Adrenal gland (tissue), 12 donors: ENCODE data around the gene TRIM27. TPM values are rescaled to one million over a fixed set of nuclear protein-coding genes. Genes with fewer than 3 reads are reported as not detected.
A peak's percentile ranks its signal among the peaks of the same experiment; 100 is the strongest.
"Not testable (repeated sequence)": the region's sequence is repeated elsewhere in the genome, so short reads cannot be mapped to it uniquely, and the experiment has no call there.

Experiments used
- DNase-seq, 7 donors: peaks; one replicate each; pipeline ENCODE4 v3.0.0-alpha.2; 2019 to 2020
- H3K27ac ChIP-seq, 5 donors: fragments of 200-600 bp; sonication (generic) in 4 of 5; 1 replicate in 3 of 5; 2 replicates in 2 of 5; pipeline versions ENCODE4 v1.5.1 to v1.8.0; 2016 to 2020; ENCODE audit warnings: mild to moderate bottlenecking in 1 of 5
- H3K27me3 ChIP-seq: fragments of 200-600 bp; 2 replicates; pipeline ENCODE4 v1.8.0; 2021
- H3K36me3 ChIP-seq, 2 donors: fragments of 200-600 bp; replicated peaks in 1 of 2; 1 replicate in 1 of 2; 2 replicates in 1 of 2; pipeline versions ENCODE4 v1.5.1 to v1.8.0; 2018 to 2022
- H3K4me1 ChIP-seq, 2 donors: fragments of 200-600 bp; replicated peaks in 1 of 2; 1 replicate in 1 of 2; 2 replicates in 1 of 2; pipeline versions ENCODE4 v1.5.1 to v1.8.0; 2018 to 2021
- H3K4me3 ChIP-seq, 4 donors: fragments of 200-600 bp; sonication (generic) in 3 of 4; one replicate each; pipeline ENCODE4 v1.5.1; 2016 to 2018
- H3K9me3 ChIP-seq, 3 donors: fragments of 200-600 bp; sonication (generic) in 1 of 3; replicated peaks in 1 of 3; 1 replicate in 2 of 3; 2 replicates in 1 of 3; pipeline versions ENCODE4 v1.5.1 to v1.8.0; 2016 to 2021
- POLR2A ChIP-seq, 2 donors: fragments of 450-650 bp; IDR thresholded peaks; one replicate each; pipeline ENCODE4 v1.6.1; 2017; ENCODE audit warnings: antibody characterized with exemption in 2 of 2, mild to moderate bottlenecking in 2 of 2, moderate library complexity in 1 of 2
- whole genome bisulfite sequencing, 4 donors: extraction: QIAGEN DNeasy Blood & Tissue Kit in 2 of 4; methylation state at CpG; one replicate each; pipeline versions ENCODE4 v1.1.5 to v1.1.7; 2013 to 2017; 5-methylcytosine and 5-hydroxymethylcytosine counted together
- intact Hi-C, 2 donors: fragments of 100-400 bp; cut with DNase I; formaldehyde crosslinking; loops; one replicate each; pipeline versions ENCODE4 v1.14.1 to v1.15.0; 2022 to 2023
- polyA plus RNA-seq, 3 donors: library from polyadenylated mRNA; stranded (reverse); fragments of 200-250 nt in 2 of 3; fragments of 350-450 nt in 1 of 3; fragmentation: Illumina TruSeq in 1 of 3; extraction: RNeasy Lipid Tissue Mini Kit (QIAGEN cat#74804) in 1 of 3; gene quantifications; one replicate each; pipeline ENCODE4 v1.2.3, GENCODE V29; 2013 to 2014
- total RNA-seq, 9 donors: library from RNA; depleted of rRNA in 4 of 9; stranded (reverse); fragments of >200 nt in 4 of 9; fragments of 120-200 nt in 1 of 9; fragmentation: NEBNext Ultra II Directional in 1 of 9; extraction: Animal tissue kit (Norgen Biotek cat#: 25700) in 1 of 9; gene quantifications; one replicate each; pipeline versions ENCODE4 v1.1.0 to v1.2.4, GENCODE V29; 2013 to 2023
- TF ChIP-seq, protein P1 (sequence below), 6 experiments: fragments of 450-650 bp in 4 of 6; fragments of 200-600 bp in 2 of 6; sonication (generic) in 1 of 6; IDR thresholded peaks; 1 replicate in 5 of 6; 2 replicates in 1 of 6; pipeline versions ENCODE4 v1.5.1 to v1.8.0; 2016 to 2021; ENCODE audit warnings: antibody characterized with exemption in 6 of 6, mild to moderate bottlenecking in 2 of 6, moderate library complexity in 1 of 6
- donor health status: healthy with polysubstance abuse.
- donor health status: Bipolar disorder and iron deficiency.
- donor health status: DM: yes; HTN: yes; CAD: no.
- donor health status: DM: no; HTN: no; CAD: no.
- donor health status: DM: no; HTN: no; CAD: no.
- donor health status: DM: yes; HTN: yes; CAD: no.

The TRIM27 gene
- total and polyA plus RNA-seq, 12 donors: 38.3 to 72.2 (median 49.7) TPM

DNA sequence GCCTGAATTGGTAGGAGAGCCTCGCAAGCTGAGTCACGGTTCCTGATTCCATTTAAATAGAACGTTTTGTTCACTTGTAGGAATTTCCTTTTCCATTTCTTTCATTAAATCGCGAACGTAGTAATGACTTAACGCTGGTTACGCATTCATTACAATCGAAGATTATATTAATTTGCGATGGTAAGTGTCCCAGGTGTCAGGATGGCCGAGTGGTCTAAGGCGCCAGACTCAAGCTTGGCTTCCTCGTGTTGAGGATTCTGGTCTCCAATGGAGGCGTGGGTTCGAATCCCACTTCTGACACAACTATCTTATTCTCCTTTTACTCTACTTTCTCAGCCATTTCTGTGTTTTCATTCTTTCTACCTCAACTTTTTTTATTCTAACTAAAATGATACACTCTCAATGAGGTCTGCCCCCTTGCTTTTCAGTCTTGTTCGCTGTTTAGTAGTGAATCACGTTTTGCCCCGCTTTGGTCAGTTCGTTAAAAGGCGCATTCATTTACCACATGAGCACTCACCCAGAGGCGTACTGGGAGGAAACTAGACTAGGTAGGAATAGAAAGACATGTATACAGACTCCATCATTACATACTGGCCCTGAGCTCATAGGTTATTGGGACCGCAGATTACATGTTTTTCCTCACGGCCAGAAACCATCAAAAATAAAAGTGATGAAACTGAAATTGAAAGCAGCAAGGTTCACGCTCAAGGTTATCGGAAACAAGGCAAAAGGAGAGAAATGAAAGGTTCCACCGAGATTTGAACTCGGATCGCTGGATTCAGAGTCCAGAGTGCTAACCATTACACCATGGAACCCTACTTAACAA lies 17.3 kb upstream of the TRIM27 start:
- DNase-seq: peak; percentile 76 to 93 (median 79)
- TF ChIP-seq, protein P1, sequence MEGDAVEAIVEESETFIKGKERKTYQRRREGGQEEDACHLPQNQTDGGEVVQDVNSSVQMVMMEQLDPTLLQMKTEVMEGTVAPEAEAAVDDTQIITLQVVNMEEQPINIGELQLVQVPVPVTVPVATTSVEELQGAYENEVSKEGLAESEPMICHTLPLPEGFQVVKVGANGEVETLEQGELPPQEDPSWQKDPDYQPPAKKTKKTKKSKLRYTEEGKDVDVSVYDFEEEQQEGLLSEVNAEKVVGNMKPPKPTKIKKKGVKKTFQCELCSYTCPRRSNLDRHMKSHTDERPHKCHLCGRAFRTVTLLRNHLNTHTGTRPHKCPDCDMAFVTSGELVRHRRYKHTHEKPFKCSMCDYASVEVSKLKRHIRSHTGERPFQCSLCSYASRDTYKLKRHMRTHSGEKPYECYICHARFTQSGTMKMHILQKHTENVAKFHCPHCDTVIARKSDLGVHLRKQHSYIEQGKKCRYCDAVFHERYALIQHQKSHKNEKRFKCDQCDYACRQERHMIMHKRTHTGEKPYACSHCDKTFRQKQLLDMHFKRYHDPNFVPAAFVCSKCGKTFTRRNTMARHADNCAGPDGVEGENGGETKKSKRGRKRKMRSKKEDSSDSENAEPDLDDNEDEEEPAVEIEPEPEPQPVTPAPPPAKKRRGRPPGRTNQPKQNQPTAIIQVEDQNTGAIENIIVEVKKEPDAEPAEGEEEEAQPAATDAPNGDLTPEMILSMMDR (IDR thresholded peaks at IDR 0.05): no peak
- no peak for TF ChIP-seq POLR2A (IDR thresholded peaks at IDR 0.05)
- intact Hi-C loops: loop anchor here (5.0 kb wide), 1 partner anchor 41 kb away; no protein-coding TSS in a partner anchor
- no peaks in the 10 kb centered on the region for H3K36me3 ChIP-seq
- 0 to 1% (median 1%) methylated on average over 28 of the region's 28 CpGs for WGBS, 4 donors
- peaks cover 0 to 13% of the 10 kb centered on the region in 2 donors for H3K4me1 ChIP-seq
- H3K4me3 ChIP-seq: peak overlapping the region; percentile 21 to 64 (median 40)
- H3K9me3 ChIP-seq: no peaks in the 10 kb centered on the region
- peak overlapping the region; percentile 12 to 79 (median 69) for H3K27ac ChIP-seq
- no peaks in the 10 kb centered on the region for H3K27me3 ChIP-seq

DNA sequence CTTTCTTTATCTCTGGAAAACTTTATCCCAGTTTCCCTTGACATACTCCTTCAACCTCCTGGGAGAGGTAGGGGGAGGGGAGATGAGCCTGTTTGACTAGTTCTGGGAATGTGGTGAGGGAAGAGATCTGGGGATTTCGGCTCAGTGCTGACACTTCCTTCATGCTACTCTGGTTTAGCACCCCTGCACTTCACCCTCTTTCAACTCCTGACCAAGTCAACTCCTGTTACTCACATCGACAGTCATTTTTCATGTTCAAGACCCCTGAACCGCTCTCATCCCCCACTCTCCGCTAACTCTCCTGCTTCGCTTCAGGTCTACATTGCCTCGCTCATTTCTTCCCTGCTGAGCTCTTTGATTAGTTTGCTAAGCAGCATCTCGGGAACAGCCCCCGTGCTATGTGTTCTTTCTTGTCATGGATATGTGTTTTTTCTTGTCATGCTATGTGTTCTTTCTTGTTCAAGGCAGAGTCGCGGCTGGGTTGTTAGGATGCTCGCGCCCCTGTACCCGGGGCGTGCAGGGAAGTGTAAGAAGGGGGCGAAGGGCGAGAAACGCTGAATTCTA lies 16.6 kb upstream of the TRIM27 start:
- Histone ChIP-seq H3K4me3 (peak overlapping the region in 3 of 4 donors; percentile 23 to 64 (median 42)), H3K27ac (peak overlapping the region in 4 of 5 donors; percentile 12 to 79 (median 74)), H3K9me3 (no peaks in the 10 kb centered on the region), H3K4me1 (peaks cover 0 to 13% of the 10 kb centered on the region in 2 donors), H3K27me3 (no peaks in the 10 kb centered on the region), H3K36me3 (no peaks in the 10 kb centered on the region)
- TF ChIP-seq POLR2A (IDR thresholded peaks at IDR 0.05): no peak
- TF ChIP-seq, protein P1 (IDR thresholded peaks at IDR 0.05): no peak
- whole genome bisulfite sequencing, 4 donors: 1 to 2% (median 1%) methylated on average over 17 of the region's 17 CpGs
- intact Hi-C loops: loop anchor here (5.0 kb wide), 1 partner anchor 42 kb away; no protein-coding TSS in a partner anchor
- peak; percentile 27 to 60 (median 32) for DNase-seq

DNA sequence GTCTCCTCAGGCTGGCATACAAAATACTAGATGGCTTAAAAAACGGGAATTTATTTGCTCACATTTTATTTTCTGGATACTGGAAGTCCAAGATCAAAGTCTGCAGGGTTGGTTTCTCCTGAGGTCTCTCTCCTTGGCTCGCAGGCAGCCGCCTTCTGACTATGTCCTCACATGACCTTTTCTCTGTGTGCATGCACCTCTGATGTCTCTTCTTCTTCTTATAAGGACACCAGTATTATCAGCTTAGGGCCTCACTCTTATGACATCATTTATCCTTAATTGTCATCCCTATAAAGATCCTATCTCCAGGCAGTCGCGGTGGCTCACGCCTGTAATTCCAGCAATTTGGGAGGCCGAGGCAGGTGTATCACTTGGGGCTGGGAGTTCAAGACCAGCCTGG lies 9.3 kb upstream of the TRIM27 start:
- no peak for DNase-seq
- Histone ChIP-seq H3K36me3 (no peaks in the 10 kb centered on the region), H3K27ac (no peak overlapping the region), H3K9me3 (no peaks in the 10 kb centered on the region), H3K4me3 (no peak overlapping the region), H3K27me3 (no peaks in the 10 kb centered on the region), H3K4me1 (no peaks in the 10 kb centered on the region)
- intact Hi-C loops: no loop called here
- TF ChIP-seq POLR2A (IDR thresholded peaks at IDR 0.05): no peak
- TF ChIP-seq, protein P1 (IDR thresholded peaks at IDR 0.05): no peak
- WGBS, 4 donors: 79 to 85% (median 82%) methylated on average over 7 of the region's 7 CpGs

DNA sequence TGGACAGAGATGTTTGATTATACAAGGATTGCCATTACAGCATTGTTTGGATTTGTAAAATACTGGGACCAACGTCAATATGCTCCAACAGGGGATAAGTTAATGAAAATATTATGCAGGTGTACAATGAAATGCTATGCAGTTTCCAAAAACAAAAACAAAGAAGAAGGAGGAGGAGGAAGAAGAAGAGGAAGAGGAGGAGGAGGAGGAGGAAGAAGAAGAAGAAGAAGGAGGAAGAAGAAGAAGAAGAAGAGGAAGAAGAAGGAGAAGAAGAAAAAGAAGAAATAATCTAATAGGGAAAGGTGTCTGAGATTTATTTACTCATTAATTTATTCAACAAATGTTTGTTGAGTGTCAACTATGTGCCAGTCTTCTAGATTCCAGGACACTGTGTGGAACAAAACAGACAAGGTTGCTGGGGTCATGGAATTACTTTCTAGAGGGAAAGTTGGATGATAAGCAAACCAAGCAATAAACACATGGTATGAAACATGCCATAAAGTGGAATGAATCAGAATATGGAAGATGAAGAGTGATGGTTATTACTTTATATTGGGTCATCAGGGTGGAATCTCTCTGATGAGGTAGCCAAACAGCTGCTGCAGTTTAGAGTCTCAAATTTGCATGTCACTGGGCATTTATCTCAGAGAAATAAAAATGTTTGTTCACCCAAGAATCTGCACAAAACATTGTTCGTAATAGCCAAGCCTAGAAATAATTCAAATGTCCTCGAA lies 6.3 kb upstream of the TRIM27 start:
- no peak overlapping the region for H3K4me3 ChIP-seq
- H3K9me3 ChIP-seq: no peaks in the 10 kb centered on the region
- no peak for TF ChIP-seq POLR2A (IDR thresholded peaks at IDR 0.05)
- TF ChIP-seq, protein P1 (IDR thresholded peaks at IDR 0.05): no peak
- H3K36me3 ChIP-seq: no peaks in the 10 kb centered on the region
- no peak for DNase-seq
- no peak overlapping the region for H3K27ac ChIP-seq
- intact Hi-C loops: loop anchor here in 1 of 2 donors (5.0 kb wide), 1 partner anchor 52 kb away; no protein-coding TSS in a partner anchor
- WGBS, 4 donors: 65 to 75% (median 73%) methylated on average over 3 of the region's 3 CpGs
- no peaks in the 10 kb centered on the region for H3K4me1 ChIP-seq
- H3K27me3 ChIP-seq: no peaks in the 10 kb centered on the region

DNA sequence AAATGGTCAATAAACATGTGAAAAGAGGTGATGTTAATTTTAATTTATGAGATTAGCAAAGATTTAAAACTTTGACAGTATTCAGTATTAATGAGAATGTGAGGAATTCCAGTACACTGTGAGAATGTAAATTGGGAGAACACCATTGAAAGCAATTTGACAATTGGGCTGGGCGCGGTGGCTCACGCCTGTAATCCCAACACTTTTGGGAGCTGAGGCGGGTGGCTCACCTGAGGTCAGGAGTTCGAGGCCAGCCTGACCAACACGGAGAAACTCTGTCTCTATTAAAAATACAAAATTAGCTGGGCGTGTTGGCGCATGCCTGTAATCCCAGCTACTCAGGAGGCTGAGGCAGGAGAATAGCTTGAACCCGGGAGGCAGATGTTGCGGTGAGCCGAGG lies 5.6 kb upstream of the TRIM27 start:
- H3K9me3 ChIP-seq, H3K4me3 ChIP-seq, H3K27me3 ChIP-seq, H3K27ac ChIP-seq, H3K4me1 ChIP-seq, H3K36me3 ChIP-seq, DNase-seq: not testable (repeated sequence)
- 76 to 87% (median 83%) methylated on average over 11 of the region's 11 CpGs for WGBS, 4 donors
- intact Hi-C loops: loop anchor here in 1 of 2 donors (5.0 kb wide), 1 partner anchor 53 kb away; no protein-coding TSS in a partner anchor
